ENCODE measurements around the gene SYNPO2L. TPM values are rescaled to one million over a fixed set of nuclear protein-coding genes. Genes with fewer than 3 reads are reported as not detected.

The SYNPO2L gene
- total RNA-seq, 1 experiment from 2014 or later, result not detected

DNA sequence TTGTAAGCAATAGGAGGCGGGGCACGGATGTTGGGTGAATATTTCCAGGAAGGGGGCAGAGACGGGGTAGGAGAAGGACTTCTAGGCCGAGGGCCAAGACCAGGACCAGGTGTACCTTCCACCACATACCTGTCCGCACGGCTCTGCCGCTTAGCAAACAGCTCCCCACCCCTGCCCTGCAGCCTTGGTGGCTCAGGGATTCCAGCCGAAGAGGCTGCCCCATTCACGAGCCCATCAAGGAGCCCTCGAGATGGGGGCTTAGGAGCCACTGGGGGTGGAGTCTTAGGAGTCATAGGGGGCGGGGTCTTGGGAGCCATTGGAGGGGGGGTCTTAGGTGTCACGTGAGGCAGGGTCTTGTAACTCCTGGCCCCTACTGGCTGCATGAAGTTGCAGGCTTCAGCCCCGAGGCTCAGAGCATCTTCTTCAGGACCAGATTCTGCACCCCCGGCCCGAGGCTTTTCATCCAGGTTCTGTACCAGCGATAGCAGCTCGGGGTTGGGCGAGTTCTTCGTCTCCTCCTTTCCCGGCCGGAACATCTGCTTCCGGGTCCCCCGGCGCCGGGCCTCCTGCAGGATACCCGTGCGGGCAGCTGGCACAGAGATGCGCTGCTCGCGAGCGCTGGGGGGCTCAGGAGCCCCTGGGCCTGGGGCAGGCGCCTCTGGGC, 8.5 kb downstream of the SYNPO2L start:
- no peaks in the 10 kb centered on the region for H3K9me3 Mint-ChIP-seq (ENCODE audit: unreplicated experiment)
- no peak overlapping the region for H3K4me3 Mint-ChIP-seq (ENCODE audit: unreplicated experiment)
- ChIA-PET CTCF (interaction anchor here (1.9 to 16.0 kb wide), 2 partner anchors 117 to 118 kb away, joined by 15 to 222 read pairs; no protein-coding TSS in a partner anchor), POLR2A (interaction anchor here (0.7 kb wide), 1 partner anchor 974 kb away, joined by 3 read pairs; no protein-coding TSS in a partner anchor)
- intact Hi-C loops (cut with micrococcal nuclease), result no loop called here
- DNase-seq (ENCODE audit: unreplicated experiment), result no peak
- no peaks in the 10 kb centered on the region for H3K4me1 Mint-ChIP-seq (ENCODE audit: insufficient read depth, unreplicated experiment)
- no peak overlapping the region for H3K27ac Mint-ChIP-seq (ENCODE audit: low read depth, unreplicated experiment)
- no peaks in the 10 kb centered on the region for H3K36me3 Mint-ChIP-seq (ENCODE audit: insufficient read depth, unreplicated experiment)
- TF ChIP-seq, protein P1, sequence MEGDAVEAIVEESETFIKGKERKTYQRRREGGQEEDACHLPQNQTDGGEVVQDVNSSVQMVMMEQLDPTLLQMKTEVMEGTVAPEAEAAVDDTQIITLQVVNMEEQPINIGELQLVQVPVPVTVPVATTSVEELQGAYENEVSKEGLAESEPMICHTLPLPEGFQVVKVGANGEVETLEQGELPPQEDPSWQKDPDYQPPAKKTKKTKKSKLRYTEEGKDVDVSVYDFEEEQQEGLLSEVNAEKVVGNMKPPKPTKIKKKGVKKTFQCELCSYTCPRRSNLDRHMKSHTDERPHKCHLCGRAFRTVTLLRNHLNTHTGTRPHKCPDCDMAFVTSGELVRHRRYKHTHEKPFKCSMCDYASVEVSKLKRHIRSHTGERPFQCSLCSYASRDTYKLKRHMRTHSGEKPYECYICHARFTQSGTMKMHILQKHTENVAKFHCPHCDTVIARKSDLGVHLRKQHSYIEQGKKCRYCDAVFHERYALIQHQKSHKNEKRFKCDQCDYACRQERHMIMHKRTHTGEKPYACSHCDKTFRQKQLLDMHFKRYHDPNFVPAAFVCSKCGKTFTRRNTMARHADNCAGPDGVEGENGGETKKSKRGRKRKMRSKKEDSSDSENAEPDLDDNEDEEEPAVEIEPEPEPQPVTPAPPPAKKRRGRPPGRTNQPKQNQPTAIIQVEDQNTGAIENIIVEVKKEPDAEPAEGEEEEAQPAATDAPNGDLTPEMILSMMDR (IDR thresholded peaks at IDR 0.05; ENCODE audit: unreplicated experiment), result no peak
- H3K27me3 Mint-ChIP-seq (ENCODE audit: insufficient read depth, unreplicated experiment), result no peaks in the 10 kb centered on the region
- no TSS peak for BruUV-seq (replicated peaks)

DNA sequence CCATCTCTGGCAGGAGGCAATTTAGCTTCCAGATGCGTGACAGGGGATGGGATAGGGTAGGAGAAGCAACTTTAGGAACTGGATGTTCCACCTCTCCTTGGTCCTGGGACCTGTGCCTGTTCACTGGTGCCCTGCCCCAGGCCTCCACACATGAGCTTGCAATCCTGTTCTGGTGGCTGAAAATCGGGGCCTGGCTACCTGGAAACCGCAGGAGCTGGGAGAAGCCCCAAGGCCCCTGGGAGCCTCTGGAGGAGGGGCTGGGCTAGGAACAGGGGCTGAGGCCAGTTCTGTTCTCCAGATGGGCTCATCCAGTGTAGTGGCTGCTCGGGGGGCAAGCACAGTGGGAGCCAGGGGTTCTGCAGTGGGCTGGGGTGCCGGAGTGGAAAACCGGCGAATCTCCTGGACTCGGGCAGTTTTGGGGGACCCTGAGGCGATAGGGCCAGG, 9.2 kb downstream of the SYNPO2L start:
- no peaks in the 10 kb centered on the region for H3K27me3 Mint-ChIP-seq (ENCODE audit: insufficient read depth, unreplicated experiment)
- no peak overlapping the region for H3K27ac Mint-ChIP-seq (ENCODE audit: low read depth, unreplicated experiment)
- TF ChIP-seq, protein P1 (IDR thresholded peaks at IDR 0.05; ENCODE audit: unreplicated experiment), result no peak
- no peaks in the 10 kb centered on the region for H3K36me3 Mint-ChIP-seq (ENCODE audit: insufficient read depth, unreplicated experiment)
- no peak for DNase-seq (ENCODE audit: unreplicated experiment)
- no peaks in the 10 kb centered on the region for H3K9me3 Mint-ChIP-seq (ENCODE audit: unreplicated experiment)
- no TSS peak for BruUV-seq (replicated peaks)
- intact Hi-C loops (cut with micrococcal nuclease), result no loop called here
- ChIA-PET CTCF (interaction anchor here (0.9 to 16.0 kb wide), 2 partner anchors 18 to 117 kb away, joined by 3 to 222 read pairs; no protein-coding TSS in a partner anchor), POLR2A (interaction anchor here (0.7 kb wide), 1 partner anchor 974 kb away, joined by 3 read pairs; no protein-coding TSS in a partner anchor)
- peaks cover 3% of the 10 kb centered on the region for H3K4me1 Mint-ChIP-seq (ENCODE audit: insufficient read depth, unreplicated experiment)
- no peak overlapping the region for H3K4me3 Mint-ChIP-seq (ENCODE audit: unreplicated experiment)

DNA sequence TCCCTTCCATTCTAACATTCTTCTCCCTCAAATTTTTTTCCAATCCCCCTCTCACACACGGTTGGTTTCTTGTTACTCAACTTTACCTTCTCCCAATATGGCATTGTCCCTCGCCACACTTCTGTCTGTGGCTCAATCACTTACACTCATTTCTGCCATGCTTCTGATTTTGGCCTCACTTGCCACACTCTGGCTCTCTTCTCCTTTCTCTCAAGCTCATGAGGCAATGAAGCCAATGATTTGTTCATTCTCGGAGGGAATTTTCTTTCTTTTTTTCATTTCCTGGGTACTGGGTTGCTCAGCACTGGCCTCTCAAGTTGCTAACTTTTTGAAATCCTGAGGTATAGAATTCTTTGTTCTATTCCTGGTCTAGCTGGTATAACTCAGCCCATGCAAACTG, 10.6 kb downstream of the SYNPO2L start:
- H3K27me3 Mint-ChIP-seq (ENCODE audit: insufficient read depth, unreplicated experiment), result no peaks in the 10 kb centered on the region
- H3K36me3 Mint-ChIP-seq (ENCODE audit: insufficient read depth, unreplicated experiment), result no peaks in the 10 kb centered on the region
- H3K4me3 Mint-ChIP-seq (ENCODE audit: unreplicated experiment), result no peak overlapping the region
- TF ChIP-seq, protein P1 (IDR thresholded peaks at IDR 0.05; ENCODE audit: unreplicated experiment), result no peak
- H3K27ac Mint-ChIP-seq (ENCODE audit: low read depth, unreplicated experiment), result no peak overlapping the region
- BruUV-seq (replicated peaks), result no TSS peak
- intact Hi-C loops (cut with micrococcal nuclease), result no loop called here
- POLR2A ChIA-PET, result interaction anchor here (0.6 kb wide), 2 partner anchors 136 to 233 kb away, joined by 3 read pairs; partner anchors contain the start of gene CHCHD1
- no peak for DNase-seq (ENCODE audit: unreplicated experiment)
- no peaks in the 10 kb centered on the region for H3K9me3 Mint-ChIP-seq (ENCODE audit: unreplicated experiment)
- peaks cover 7% of the 10 kb centered on the region for H3K4me1 Mint-ChIP-seq (ENCODE audit: insufficient read depth, unreplicated experiment)
- CTCF ChIA-PET, result interaction anchor here (0.6 to 16.0 kb wide), 11 partner anchors 10 to 381 kb away, joined by 3 to 222 read pairs (median 10); no protein-coding TSS in a partner anchor

DNA sequence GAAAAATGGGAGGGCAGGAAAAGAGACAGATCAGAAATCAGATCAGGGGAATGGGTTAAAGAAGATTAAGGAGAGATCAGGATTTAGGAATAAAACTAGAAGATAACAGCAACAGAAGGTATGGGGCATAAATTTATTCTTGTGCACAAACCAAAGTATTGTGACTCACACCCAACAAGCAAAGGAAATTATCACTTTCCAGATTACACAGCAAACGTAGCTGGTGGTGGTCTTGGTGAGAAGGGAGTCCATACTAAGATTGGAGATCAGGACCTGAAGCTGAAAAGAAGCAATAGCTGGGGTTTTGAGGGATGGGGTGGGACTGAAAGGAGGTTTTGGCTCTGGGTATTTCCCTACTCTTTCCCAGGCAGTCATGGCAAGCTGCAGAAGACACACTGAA, 11.1 kb downstream of the SYNPO2L start:
- no TSS peak for BruUV-seq (replicated peaks)
- POLR2A ChIA-PET, result interaction anchor here (0.6 kb wide), 1 partner anchor 137 kb away, joined by 3 read pairs; the partner anchor contains the start of gene CHCHD1
- Mint-ChIP-seq H3K4me3 (ENCODE audit: unreplicated experiment) (no peak overlapping the region), H3K27ac (ENCODE audit: low read depth, unreplicated experiment) (no peak overlapping the region), H3K9me3 (ENCODE audit: unreplicated experiment) (no peaks in the 10 kb centered on the region), H3K36me3 (ENCODE audit: insufficient read depth, unreplicated experiment) (no peaks in the 10 kb centered on the region), H3K27me3 (ENCODE audit: insufficient read depth, unreplicated experiment) (no peaks in the 10 kb centered on the region), H3K4me1 (ENCODE audit: insufficient read depth, unreplicated experiment) (peaks cover 7% of the 10 kb centered on the region)
- CTCF ChIA-PET, result interaction anchor here (0.5 to 16.0 kb wide), 19 partner anchors 17 to 1119 kb away, joined by 3 to 222 read pairs (median 5); no protein-coding TSS in a partner anchor
- DNase-seq (ENCODE audit: unreplicated experiment), result no peak
- TF ChIP-seq, protein P1 (IDR thresholded peaks at IDR 0.05; ENCODE audit: unreplicated experiment), result no peak
- intact Hi-C loops (cut with micrococcal nuclease), result loop anchor here (1.0 to 5.0 kb wide), 3 partner anchors 115 to 380 kb away; partner anchors contain the start of gene ANXA7

All from MCF 10A (cell line).